Loucy (cell line): Measurements from ENCODE around the gene DTYMK.

ENCODE experiments used
- H2AFZ ChIP-seq: fragments of 200-600 bp; sonication (generic); 2 replicates; pipeline ENCODE4 v1.6.0; 2016; ENCODE audit warnings: antibody characterized with exemption, mild to moderate bottlenecking, low read length, moderate library complexity
- H3F3A ChIP-seq: fragments of 200-600 bp; 2 replicates; pipeline ENCODE4 v1.6.0; 2016; ENCODE audit warnings: antibody characterized with exemption, low read depth, mild to moderate bottlenecking
- H3K27me3 ChIP-seq: fragments of 200-600 bp; sonication (generic); 2 replicates; pipeline ENCODE4 v1.6.1; 2014; ENCODE audit warnings: low read length, mild to moderate bottlenecking; ENCODE audit not compliant: insufficient read depth, poor library complexity, severe bottlenecking
- H3K36me3 ChIP-seq: fragments of 200-600 bp; sonication (generic); 2 replicates; pipeline ENCODE4 v1.6.1; 2016; ENCODE audit warnings: low read length; ENCODE audit not compliant: insufficient read depth
- H3K4me1 ChIP-seq: fragments of 200-600 bp; sonication (generic); 2 replicates; pipeline ENCODE4 v1.5.1; 2014; ENCODE audit warnings: low read length, mild to moderate bottlenecking; ENCODE audit not compliant: insufficient read depth, poor library complexity, severe bottlenecking
- H3K4me2 ChIP-seq: fragments of 200-600 bp; sonication (generic); 2 replicates; pipeline ENCODE4 v1.6.0; 2014; ENCODE audit warnings: antibody characterized with exemption, low read length, low read depth, mild to moderate bottlenecking; ENCODE audit not compliant: poor library complexity, severe bottlenecking
- H3K4me3 ChIP-seq: fragments of 200-600 bp; sonication (generic); 2 replicates; pipeline ENCODE4 v1.5.1; 2014; ENCODE audit warnings: low read length, mild to moderate bottlenecking, mixed read lengths; ENCODE audit not compliant: poor library complexity, severe bottlenecking
- H3K79me2 ChIP-seq: fragments of 200-600 bp; sonication (generic); 2 replicates; pipeline ENCODE4 v1.6.1; 2014; ENCODE audit warnings: low read length; ENCODE audit not compliant: insufficient read depth
- H3K9ac ChIP-seq: fragments of 200-600 bp; sonication (generic); 2 replicates; pipeline ENCODE4 v1.6.0; 2014; ENCODE audit warnings: mild to moderate bottlenecking, low read depth, low read length, moderate library complexity; ENCODE audit not compliant: poor library complexity, severe bottlenecking
- H3K9me2 ChIP-seq: fragments of 200-600 bp; sonication (generic); replicated peaks from 2 replicates; pipeline ENCODE4 v1.6.1; 2016; ENCODE audit warnings: low read depth, low read length, mixed read lengths
- H3K9me3 ChIP-seq: fragments of 200-600 bp; sonication (generic); 2 replicates; pipeline ENCODE4 v1.6.1; 2014; ENCODE audit warnings: mild to moderate bottlenecking, antibody characterized with exemption, low read length, low read depth; ENCODE audit not compliant: insufficient read depth
- H4K20me1 ChIP-seq: fragments of 200-600 bp; sonication (generic); 2 replicates; pipeline ENCODE4 v1.6.0; 2014; ENCODE audit warnings: antibody characterized with exemption, low read length, mild to moderate bottlenecking; ENCODE audit not compliant: insufficient read depth, poor library complexity, severe bottlenecking
- CTCF ChIP-seq: fragments of 200-600 bp; sonication (generic); conservative IDR thresholded peaks from 2 replicates; pipeline ENCODE4 v1.5.1; 2014; ENCODE audit warnings: mild to moderate bottlenecking, antibody characterized with exemption, low read length
- EZH2phosphoT487 ChIP-seq: fragments of 200-600 bp; IDR thresholded peaks from 2 replicates; pipeline ENCODE4 v1.6.1; 2018; ENCODE audit warnings: antibody characterized with exemption, mild to moderate bottlenecking, moderate library complexity, borderline replicate concordance

The DTYMK gene

GRCh38 chr2:241680044-241680443 lies 6.6 kb downstream of the DTYMK start:
- Histone ChIP-seq H3K4me3 (no peak overlapping the region), H3K36me3 (peaks cover 40% of the 10 kb centered on the region; the same call in 1 of the 2 replicates), H2AFZ (no peak overlapping the region), H3K9me2 (no peaks in the 10 kb centered on the region), H3K9me3 (no peaks in the 10 kb centered on the region), H3K9ac (no peak overlapping the region), H3K4me2 (no peak overlapping the region), H3K27me3 (no peaks in the 10 kb centered on the region), H4K20me1 (no peaks in the 10 kb centered on the region), H3K4me1 (peaks cover 2% of the 10 kb centered on the region), H3K79me2 (peaks cover 29% of the 10 kb centered on the region), H3F3A (no peaks in the 10 kb centered on the region)
- TF ChIP-seq CTCF (no peak), EZH2phosphoT487 (no peak)

GRCh38 chr2:241678784-241679540 lies 7.7 kb downstream of the DTYMK start:
- Histone ChIP-seq H3K4me3 (no peak overlapping the region), H3K9me3 (no peaks in the 10 kb centered on the region), H3K79me2 (peaks cover 18% of the 10 kb centered on the region), H3K4me1 (peaks cover 2% of the 10 kb centered on the region), H3K27me3 (no peaks in the 10 kb centered on the region), H3F3A (no peaks in the 10 kb centered on the region), H2AFZ (no peak overlapping the region), H3K9me2 (no peaks in the 10 kb centered on the region), H3K36me3 (peaks cover 44% of the 10 kb centered on the region; the same call in 1 of the 2 replicates), H4K20me1 (no peaks in the 10 kb centered on the region), H3K4me2 (no peak overlapping the region), H3K9ac (no peak overlapping the region)
- TF ChIP-seq EZH2phosphoT487 (no peak), CTCF (no peak)

- Histone ChIP-seq H3F3A (no peaks in the 10 kb centered on the region), H3K9me2 (no peaks in the 10 kb centered on the region), H3K9me3 (no peaks in the 10 kb centered on the region), H4K20me1 (no peaks in the 10 kb centered on the region), H2AFZ (no peak overlapping the region), H3K27me3 (no peaks in the 10 kb centered on the region), H3K4me2 (no peak overlapping the region), H3K4me3 (no peak overlapping the region), H3K4me1 (no peaks in the 10 kb centered on the region), H3K9ac (no peak overlapping the region), H3K36me3 (peaks cover 44% of the 10 kb centered on the region; the same call in 1 of the 2 replicates), H3K79me2 (peaks cover 11% of the 10 kb centered on the region; the same call in 1 of the 2 replicates)
- no peak for TF ChIP-seq EZH2phosphoT487
- TF ChIP-seq CTCF, result no peak
Measured at GRCh38 chr2:241678307-241678706, 8.3 kb downstream of the DTYMK start.
